ENCODE data around the gene FNDC3B. TPM values are rescaled to one million over a fixed set of nuclear protein-coding genes. Genes with fewer than 3 reads are reported as not detected.

The FNDC3B gene
- total and polyA plus RNA-seq, 2 donors (not counting 3 experiments of a cell fraction or from before 2014, with no cell fraction given): 91.6 to 295 TPM

GRCh38 chr3:172223870-172224269 lies 184.5 kb downstream of the FNDC3B start:
- BruUV-seq (replicated peaks): no TSS peak
- Histone ChIP-seq H4K20me1 (replicated peaks; ENCODE audit: control insufficient read depth, extremely low read depth, insufficient read depth, low read length) (peaks cover 20% of the 10 kb centered on the region), H3K4me1 (ENCODE audit: control insufficient read depth, extremely low read depth, insufficient read depth, low read length) (peaks cover 1% of the 10 kb centered on the region), H3K27me3 (ENCODE audit: control insufficient read depth in 2 of 2, insufficient read depth in 2 of 2, low read length in 2 of 2) (no peaks in the 10 kb centered on the region), H3K4me3 (replicated peaks in 1 of 3; ENCODE audit: insufficient read depth in 1 of 3, low read depth in 1 of 3, low read length in 3 of 3) (no peak overlapping the region), H3K27ac (ENCODE audit: insufficient read depth, low read depth, low read length) (no peak overlapping the region), H2AFZ (ENCODE audit: low read depth, low read length) (no peak overlapping the region), H3K79me2 (ENCODE audit: control insufficient read depth, insufficient read depth, low read length) (peaks cover 86% of the 10 kb centered on the region), H3K36me3 (ENCODE audit: control insufficient read depth in 2 of 2, extremely low read depth in 1 of 2, insufficient read depth in 2 of 2, low read length in 2 of 2) (peaks cover 3 to 12% of the 10 kb centered on the region in 2 experiments), H3K9me1 (replicated peaks; ENCODE audit: control insufficient read depth, extremely low read depth, insufficient read depth, low read length) (no peaks in the 10 kb centered on the region), H3K9me3 (replicated peaks; ENCODE audit: control insufficient read depth, insufficient read depth, low read length) (no peaks in the 10 kb centered on the region), H3K4me2 (ENCODE audit: insufficient read depth, low read length) (no peak overlapping the region), H3K9ac (replicated peaks; ENCODE audit: extremely low read depth, insufficient read depth, low read length) (no peak overlapping the region)
- dilution Hi-C loops (cut with MboI; ENCODE audit: extremely low pct_ligation_motif_present, low sequenced_read_pairs): no loop called here
- ChIA-PET POLR2A (no interaction called here), CTCF (no interaction called here)
- DNase-seq (ENCODE audit: low read depth, low spot score) (no peak), FAIRE-seq (no peak)
- no peak for TF ChIP-seq MYC (IDR thresholded peaks at IDR 0.05; ENCODE audit: low read depth, low read length)
- intact Hi-C loops (cut with micrococcal nuclease): no loop called here

- CTCF ChIA-PET: no interaction called here
- dilution Hi-C loops (cut with MboI; ENCODE audit: extremely low pct_ligation_motif_present, low sequenced_read_pairs) (no loop called here), intact Hi-C loops (cut with micrococcal nuclease) (no loop called here)
- Histone ChIP-seq H3K4me1 (ENCODE audit: control insufficient read depth, extremely low read depth, insufficient read depth, low read length) (no peaks in the 10 kb centered on the region), H3K9ac (replicated peaks; ENCODE audit: extremely low read depth, insufficient read depth, low read length) (no peak overlapping the region), H3K27me3 (ENCODE audit: control insufficient read depth in 2 of 2, insufficient read depth in 2 of 2, low read length in 2 of 2) (no peaks in the 10 kb centered on the region), H3K4me3 (replicated peaks in 1 of 3; ENCODE audit: insufficient read depth in 1 of 3, low read depth in 1 of 3, low read length in 3 of 3) (no peak overlapping the region), H2AFZ (ENCODE audit: low read depth, low read length) (no peak overlapping the region), H3K27ac (ENCODE audit: insufficient read depth, low read depth, low read length) (no peak overlapping the region), H3K9me1 (replicated peaks; ENCODE audit: control insufficient read depth, extremely low read depth, insufficient read depth, low read length) (no peaks in the 10 kb centered on the region), H3K4me2 (ENCODE audit: insufficient read depth, low read length) (no peak overlapping the region), H4K20me1 (replicated peaks; ENCODE audit: control insufficient read depth, extremely low read depth, insufficient read depth, low read length) (peaks cover 23% of the 10 kb centered on the region), H3K9me3 (replicated peaks; ENCODE audit: control insufficient read depth, insufficient read depth, low read length) (no peaks in the 10 kb centered on the region), H3K36me3 (ENCODE audit: control insufficient read depth in 2 of 2, extremely low read depth in 1 of 2, insufficient read depth in 2 of 2, low read length in 2 of 2) (peaks cover 6 to 17% of the 10 kb centered on the region in 2 experiments), H3K79me2 (ENCODE audit: control insufficient read depth, insufficient read depth, low read length) (peaks cover 83% of the 10 kb centered on the region)
- FAIRE-seq (no peak), DNase-seq (ENCODE audit: low read depth, low spot score) (no peak)
- no TSS peak for BruUV-seq (replicated peaks)
- POLR2A ChIA-PET: no interaction called here
- TF ChIP-seq MAX (IDR thresholded peaks at IDR 0.05; ENCODE audit: insufficient read depth, insufficient read length): no peak
- no peak for TF ChIP-seq JUN (IDR thresholded peaks at IDR 0.05; ENCODE audit: borderline replicate concordance, insufficient read depth, insufficient read length, low read depth)
- no peak for TF ChIP-seq CTCF (IDR thresholded peaks at IDR 0.05; ENCODE audit: extremely low read depth in 1 of 2, insufficient read depth in 1 of 2, low read depth in 1 of 2, low read length in 2 of 2)
- TF ChIP-seq POLR2AphosphoS5 (IDR thresholded peaks at IDR 0.05; ENCODE audit: insufficient read depth, low read depth, low read length): no peak
- TF ChIP-seq FOS (IDR thresholded peaks at IDR 0.05; ENCODE audit: borderline replicate concordance, insufficient read depth, low read length): no peak
- no peak for TF ChIP-seq POLR2A (IDR thresholded peaks at IDR 0.05; ENCODE audit: low read depth, low read length)
- TF ChIP-seq GATA2 (IDR thresholded peaks at IDR 0.05; ENCODE audit: insufficient read depth, insufficient read length, low read depth, low read length): no peak
- no peak for TF ChIP-seq EZH2 (IDR thresholded peaks at IDR 0.05; ENCODE audit: borderline replicate concordance, low read depth, low read length, severe bottlenecking)
- TF ChIP-seq MYC (IDR thresholded peaks at IDR 0.05; ENCODE audit: low read depth, low read length): no peak
These were observed 185.3 kb downstream of the FNDC3B start for GRCh38 chr3:172224560-172225214.
